ENCODE results near the gene ZNF710.

DNA sequence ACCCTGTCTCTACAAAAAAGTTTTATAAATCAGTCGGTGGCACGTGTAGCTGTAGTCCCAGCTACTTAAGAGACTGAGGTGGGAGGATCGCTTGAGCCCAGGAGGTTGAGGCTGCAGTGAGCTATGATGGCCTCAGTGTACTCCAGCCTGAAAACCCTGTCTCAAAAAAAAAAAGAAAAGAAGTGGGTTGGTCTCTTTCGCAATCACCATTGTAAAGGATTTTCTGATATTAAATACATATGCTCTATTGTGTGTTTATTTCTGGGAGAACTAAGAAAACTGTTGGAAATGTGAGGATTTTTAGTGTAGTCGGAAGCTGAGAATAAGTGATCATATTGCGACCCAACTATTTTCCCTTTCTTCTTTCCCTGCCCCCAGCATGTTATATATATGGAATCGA lies 7.5 kb downstream of the ZNF710 start:
- TF ChIP-seq POLR2A (IDR thresholded peaks at IDR 0.05) (no peak), CTCF (IDR thresholded peaks at IDR 0.05) (no peak)

All from adrenal gland (tissue), 5 donors.